GM23338 (cell line): ENCODE results near the gene ANKRD55. TPM values are rescaled to one million over a fixed set of nuclear protein-coding genes. Genes with fewer than 3 reads are reported as not detected.
A peak's percentile ranks its signal among the peaks of the same experiment; 100 is the strongest.

ENCODE experiments used
- ATAC-seq: fragments of 200-7000 bp; cut with Tn5 transposase; 3 replicates; pipeline ENCODE4 v1.9.1; 2020
- DNase-seq: peaks from one replicate; pipeline ENCODE4 v3.0.0-alpha.2; 2015; ENCODE audit warnings: low spot score
- H2AFZ ChIP-seq: fragments of 200-600 bp; sonication (generic); 2 replicates; pipeline ENCODE4 v1.8.0; 2016; ENCODE audit warnings: antibody characterized with exemption, mild to moderate bottlenecking, moderate library complexity
- H3F3A ChIP-seq: fragments of 200-600 bp; sonication (generic); replicated peaks from 2 replicates; pipeline ENCODE4 v1.8.0; 2017; ENCODE audit warnings: antibody characterized with exemption, mixed run types, low read depth
- H3K27ac ChIP-seq: fragments of 200-600 bp; sonication (generic); 2 replicates; pipeline ENCODE4 v1.6.1; 2016; ENCODE audit warnings: low read depth
- H3K27me3 ChIP-seq: fragments of 200-600 bp; sonication (generic); 2 replicates; pipeline ENCODE4 v1.8.0; 2016; ENCODE audit warnings: mild to moderate bottlenecking, mixed run types, moderate library complexity; ENCODE audit not compliant: insufficient read depth
- H3K36me3 ChIP-seq: fragments of 200-600 bp; sonication (generic); 2 replicates; pipeline ENCODE4 v1.8.0; 2016; ENCODE audit warnings: mild to moderate bottlenecking; ENCODE audit not compliant: insufficient read depth
- H3K4me1 ChIP-seq: fragments of 200-600 bp; sonication (generic); 2 replicates; pipeline ENCODE4 v1.8.0; 2016; ENCODE audit warnings: mild to moderate bottlenecking, moderate library complexity; ENCODE audit not compliant: insufficient read depth
- H3K4me2 ChIP-seq: fragments of 200-600 bp; sonication (generic); 2 replicates; pipeline ENCODE4 v1.7.1; 2017; ENCODE audit warnings: mixed run types
- H3K4me3 ChIP-seq: fragments of 200-600 bp; sonication (generic); 2 replicates; pipeline ENCODE4 v1.6.1; 2016; ENCODE audit warnings: mixed run types
- H3K79me2 ChIP-seq: fragments of 200-600 bp; sonication (generic); replicated peaks from 2 replicates; pipeline ENCODE4 v1.8.0; 2017; ENCODE audit warnings: mild to moderate bottlenecking; ENCODE audit not compliant: insufficient read depth
- H3K9me2 ChIP-seq: fragments of 200-600 bp; sonication (generic); 2 replicates; pipeline ENCODE4 v1.8.0; 2017; ENCODE audit not compliant: insufficient read depth
- H4K20me1 ChIP-seq: fragments of 200-600 bp; sonication (generic); replicated peaks from 2 replicates; pipeline ENCODE4 v1.8.0; 2017; ENCODE audit warnings: mild to moderate bottlenecking; ENCODE audit not compliant: insufficient read depth
- H3K27ac Mint-ChIP-seq: 2 replicates; pipeline ENCODE4 v1.8.0; 2020; ENCODE audit warnings: inconsistent platforms, mild to moderate bottlenecking, moderate library complexity, mixed read lengths
- H3K27me3 Mint-ChIP-seq: 3 replicates; pipeline ENCODE4 v1.8.0; 2022; ENCODE audit warnings: low read depth, mild to moderate bottlenecking, moderate library complexity, mixed read lengths, inconsistent platforms; ENCODE audit not compliant: insufficient read depth, poor library complexity
- H3K36me3 Mint-ChIP-seq: 3 replicates; pipeline ENCODE4 v1.8.0; 2021; ENCODE audit warnings: low read depth, mild to moderate bottlenecking, inconsistent platforms, moderate library complexity, mixed read lengths
- H3K4me1 Mint-ChIP-seq: 3 replicates; pipeline ENCODE4 v1.8.0; 2020; ENCODE audit warnings: mild to moderate bottlenecking, inconsistent platforms, mixed read lengths
- H3K4me3 Mint-ChIP-seq: 3 replicates; pipeline ENCODE4 v1.8.0; 2021; ENCODE audit warnings: moderate library complexity, mild to moderate bottlenecking, inconsistent platforms, mixed read lengths
- H3K9me3 Mint-ChIP-seq: 3 replicates; pipeline ENCODE4 v1.8.0; 2020; ENCODE audit warnings: moderate library complexity, mild to moderate bottlenecking, inconsistent platforms, mixed read lengths
- CREB1 ChIP-seq: fragments of 250-450 bp; sonication (Bioruptor Pico); IDR thresholded peaks from 2 replicates; pipeline ENCODE4 v1.5.0; 2020; ENCODE audit warnings: low read depth, mild to moderate bottlenecking, moderate library complexity
- CTCF ChIP-seq, 2 experiments: fragments of 200-600 bp in 1 of 2; sonication (generic) in 1 of 2; conservative IDR thresholded peaks; 2 replicates each; pipeline versions ENCODE4 v1.5.1 to v1.6.1; 2016 to 2017; ENCODE audit warnings: antibody characterized with exemption in 2 of 2, low read depth in 2 of 2, mild to moderate bottlenecking in 2 of 2, moderate library complexity in 1 of 2
- ETS1 ChIP-seq: IDR thresholded peaks from 2 replicates; pipeline ENCODE4 v1.6.1; 2016; ENCODE audit warnings: antibody characterized with exemption
- EZH2 ChIP-seq: fragments of 200-600 bp; sonication (generic); IDR thresholded peaks from one replicate; pipeline ENCODE4 v1.8.0; 2017; ENCODE audit warnings: antibody characterized with exemption, mild to moderate bottlenecking, low read depth; ENCODE audit not compliant: unreplicated experiment
- EZH2phosphoT487 ChIP-seq: fragments of 200-600 bp; sonication (generic); IDR thresholded peaks from one replicate; pipeline ENCODE4 v1.8.1; 2018; ENCODE audit warnings: antibody characterized with exemption; ENCODE audit not compliant: unreplicated experiment
- JUNB ChIP-seq: IDR thresholded peaks from one replicate; pipeline ENCODE4 v1.6.1; 2016; ENCODE audit warnings: antibody characterized with exemption; ENCODE audit not compliant: unreplicated experiment
- NANOG ChIP-seq: IDR thresholded peaks from 2 replicates; pipeline ENCODE4 v1.6.1; 2016; ENCODE audit warnings: antibody characterized with exemption, borderline replicate concordance
- POLR2AphosphoS5 ChIP-seq: IDR thresholded peaks from 2 replicates; pipeline ENCODE4 v1.6.1; 2016; ENCODE audit warnings: antibody characterized with exemption, low read depth
- REST ChIP-seq: IDR thresholded peaks from one replicate; pipeline ENCODE4 v1.6.1; 2018; ENCODE audit warnings: antibody characterized with exemption; ENCODE audit not compliant: unreplicated experiment
- STAT1 ChIP-seq: IDR thresholded peaks from one replicate; pipeline ENCODE4 v1.6.1; 2016; ENCODE audit warnings: antibody characterized with exemption; ENCODE audit not compliant: unreplicated experiment
- ZNF114 ChIP-seq: fragments of 250-450 bp; sonication (Bioruptor Pico); IDR thresholded peaks from 2 replicates; pipeline ENCODE4 v1.5.0; 2020; ENCODE audit warnings: mild to moderate bottlenecking, moderate library complexity
- ZNF331 ChIP-seq: fragments of 250-450 bp; sonication (Bioruptor Pico); IDR thresholded peaks from 2 replicates; pipeline ENCODE4 v1.5.0; 2020; ENCODE audit warnings: low read depth, mild to moderate bottlenecking, moderate library complexity
- ZNF462 ChIP-seq: fragments of 250-450 bp; sonication (Bioruptor Pico); IDR thresholded peaks from 2 replicates; pipeline ENCODE4 v1.5.0; 2020; ENCODE audit warnings: mild to moderate bottlenecking, moderate library complexity
- polyA plus RNA-seq: library from polyadenylated mRNA; unstranded; fragments of >200 nt; fragmentation: Nextera tagmentation; extraction: Ambion mirVana; gene quantifications from 2 replicates; pipeline ENCODE4 v1.2.1, GENCODE V29; 2016
- total RNA-seq: library from RNA; depleted of rRNA; stranded (reverse); fragments of >200 nt; shearing (Covaris generic); gene quantifications from 2 replicates; pipeline ENCODE4 v1.2.3, GENCODE V29; 2014

ANKRD55 gene
- total and polyA plus RNA-seq, 2 experiments from 2014 or later, result not detected

- Histone ChIP-seq H3K9me2 (no peaks in the 10 kb centered on the region), H3K4me3 (no peak overlapping the region), H3K27ac (no peak overlapping the region), H2AFZ (0 out of 2 replicates have a peak overlapping the region, but pooled peaks have one; percentile 23), H3K79me2 (no peaks in the 10 kb centered on the region), H3F3A (no peaks in the 10 kb centered on the region), H3K27me3 (no peaks in the 10 kb centered on the region), H4K20me1 (no peaks in the 10 kb centered on the region), H3K36me3 (no peaks in the 10 kb centered on the region), H3K4me2 (no peak overlapping the region), H3K4me1 (no peaks in the 10 kb centered on the region)
- ATAC-seq (no peak), DNase-seq (no peak)
- Mint-ChIP-seq H3K27me3 (peaks cover 4% of the 10 kb centered on the region), H3K4me1 (no peaks in the 10 kb centered on the region), H3K4me3 (no peak overlapping the region), H3K9me3 (no peaks in the 10 kb centered on the region; the same call in 2 of the 3 replicates), H3K36me3 (no peaks in the 10 kb centered on the region; the same call in 2 of the 3 replicates), H3K27ac (no peak overlapping the region)
- no peak for TF ChIP-seq CTCF (conservative IDR thresholded peaks at IDR 0.05; ENCODE audit: low read depth in 2 of 2)
- no peak for TF ChIP-seq JUNB
- TF ChIP-seq REST, result no peak
- TF ChIP-seq POLR2AphosphoS5, result no peak
- TF ChIP-seq ETS1, result no peak
- no peak for TF ChIP-seq NANOG
- TF ChIP-seq ZNF462 (CRISPR knock-in tag), result no peak
- no peak for TF ChIP-seq STAT1
- TF ChIP-seq EZH2phosphoT487, result no peak
- no peak for TF ChIP-seq ZNF331 (CRISPR knock-in tag)
- TF ChIP-seq CREB1 (CRISPR knock-in tag), result no peak
- TF ChIP-seq ZNF114 (CRISPR knock-in tag), result no peak
- no peak for TF ChIP-seq EZH2
Observed at GRCh38 chr5:56078278-56079156, 154.6 kb downstream of the ANKRD55 start.
